Measurements from ENCODE around the gene KLHL29. TPM values are rescaled to one million over a fixed set of nuclear protein-coding genes. Genes with fewer than 3 reads are reported as not detected.
A peak's percentile ranks its signal among the peaks of the same experiment; 100 is the strongest.

The KLHL29 gene
- polyA plus RNA-seq, 3 donors, result 11.8 to 16.7 (median 15.2) TPM

GRCh38 chr2:23508066-23508390, 123.0 kb downstream of the KLHL29 start:
- DNase-seq, result no peak

- no peak for DNase-seq
These were observed 124.1 kb downstream of the KLHL29 start for GRCh38 chr2:23509103-23509502.

- no peak for DNase-seq
These were observed 124.8 kb downstream of the KLHL29 start for GRCh38 chr2:23509596-23510292.

DNA sequence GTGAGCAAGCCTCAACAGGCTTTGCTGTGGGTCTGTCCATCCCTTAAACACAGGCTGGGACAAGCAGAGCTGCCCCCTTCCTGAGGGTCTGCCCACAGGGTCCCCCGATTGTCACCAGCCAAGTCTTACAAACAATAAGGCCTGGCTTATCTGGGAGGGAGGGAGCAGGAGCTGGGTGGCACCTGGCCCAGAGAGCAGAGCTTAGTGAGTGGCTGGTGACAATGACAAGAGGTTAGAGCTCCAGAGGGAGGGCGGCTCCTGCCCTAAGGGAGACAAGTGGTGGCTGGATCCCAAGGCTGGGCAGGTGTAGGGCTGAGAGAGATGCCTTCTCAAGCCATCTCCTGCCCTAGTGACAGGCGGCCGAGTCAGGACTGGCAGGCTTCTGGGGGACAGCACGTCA, 125.5 kb downstream of the KLHL29 start:
- DNase-seq, result no peak

- no peak for DNase-seq
These were observed 127.8 kb downstream of the KLHL29 start for GRCh38 chr2:23512778-23513177.

DNA sequence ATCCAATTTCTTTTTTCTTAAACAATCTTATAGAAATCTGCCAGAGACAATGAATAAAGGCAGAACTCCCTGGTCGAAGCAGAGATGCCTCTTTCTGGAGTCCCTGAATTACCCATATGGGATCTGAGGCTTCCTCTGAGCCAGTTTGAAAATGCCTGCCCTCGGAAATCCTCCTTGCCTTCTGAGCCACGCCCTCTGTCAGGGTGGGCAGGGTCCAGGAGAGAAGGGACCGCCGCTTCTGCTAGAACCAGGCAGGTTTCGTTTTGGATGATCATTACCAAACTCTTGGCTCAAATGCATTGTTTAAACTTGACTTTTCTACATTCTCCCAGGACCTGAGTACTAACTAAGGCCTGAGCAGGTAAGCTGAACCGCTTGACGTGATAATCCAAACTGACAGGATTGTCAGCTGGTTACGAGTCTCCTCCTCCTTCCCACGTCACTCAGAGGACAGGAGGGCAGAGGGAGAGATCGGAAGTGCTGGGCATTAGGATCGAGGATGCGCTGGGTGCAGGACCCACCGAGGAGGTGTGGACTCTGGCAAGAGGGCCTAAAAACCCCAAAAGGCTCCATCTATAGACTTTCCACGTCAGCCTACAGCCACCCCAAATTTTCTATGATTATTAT, 128.4 kb downstream of the KLHL29 start:
- no peak for DNase-seq

- DNase-seq, result no peak
These were observed 129.2 kb downstream of the KLHL29 start for GRCh38 chr2:23513872-23514793.

DNA sequence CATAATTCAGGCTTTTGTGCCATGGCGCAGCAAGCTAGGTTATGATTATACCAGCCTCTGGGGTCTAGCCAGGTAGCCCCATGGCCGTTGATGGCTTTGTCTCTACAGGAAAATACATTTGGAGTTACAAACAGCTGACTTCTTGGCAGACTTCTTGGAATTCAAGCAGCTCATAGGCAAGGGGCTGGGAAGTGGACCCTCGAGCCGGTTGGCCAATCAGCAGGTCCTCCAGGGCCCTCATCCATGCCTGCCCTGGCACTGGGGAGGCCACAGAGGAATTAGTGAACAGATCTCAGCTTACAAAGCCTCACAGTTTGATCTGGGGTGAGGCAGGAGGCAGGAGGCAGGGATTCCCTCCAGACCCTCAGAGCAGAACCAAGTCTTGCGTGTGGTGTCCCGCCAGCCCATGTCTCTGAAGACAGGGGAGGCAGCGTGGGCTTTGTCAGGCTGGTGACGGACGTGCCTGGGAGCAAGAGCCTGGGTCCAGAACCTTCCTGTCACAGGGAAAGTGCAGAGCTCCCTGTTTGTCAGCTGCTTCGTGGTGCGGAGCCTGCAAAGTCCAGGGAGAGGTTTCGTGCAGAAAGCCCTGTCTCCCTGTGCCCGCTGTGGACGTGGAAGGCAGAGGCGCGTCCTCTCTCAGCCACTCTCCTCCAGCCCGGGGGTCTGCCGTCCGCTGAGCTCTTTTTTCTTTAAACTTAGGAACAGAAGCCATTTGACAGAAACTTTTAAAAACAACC, 131.7 kb downstream of the KLHL29 start:
- DNase-seq, result no peak

DNA sequence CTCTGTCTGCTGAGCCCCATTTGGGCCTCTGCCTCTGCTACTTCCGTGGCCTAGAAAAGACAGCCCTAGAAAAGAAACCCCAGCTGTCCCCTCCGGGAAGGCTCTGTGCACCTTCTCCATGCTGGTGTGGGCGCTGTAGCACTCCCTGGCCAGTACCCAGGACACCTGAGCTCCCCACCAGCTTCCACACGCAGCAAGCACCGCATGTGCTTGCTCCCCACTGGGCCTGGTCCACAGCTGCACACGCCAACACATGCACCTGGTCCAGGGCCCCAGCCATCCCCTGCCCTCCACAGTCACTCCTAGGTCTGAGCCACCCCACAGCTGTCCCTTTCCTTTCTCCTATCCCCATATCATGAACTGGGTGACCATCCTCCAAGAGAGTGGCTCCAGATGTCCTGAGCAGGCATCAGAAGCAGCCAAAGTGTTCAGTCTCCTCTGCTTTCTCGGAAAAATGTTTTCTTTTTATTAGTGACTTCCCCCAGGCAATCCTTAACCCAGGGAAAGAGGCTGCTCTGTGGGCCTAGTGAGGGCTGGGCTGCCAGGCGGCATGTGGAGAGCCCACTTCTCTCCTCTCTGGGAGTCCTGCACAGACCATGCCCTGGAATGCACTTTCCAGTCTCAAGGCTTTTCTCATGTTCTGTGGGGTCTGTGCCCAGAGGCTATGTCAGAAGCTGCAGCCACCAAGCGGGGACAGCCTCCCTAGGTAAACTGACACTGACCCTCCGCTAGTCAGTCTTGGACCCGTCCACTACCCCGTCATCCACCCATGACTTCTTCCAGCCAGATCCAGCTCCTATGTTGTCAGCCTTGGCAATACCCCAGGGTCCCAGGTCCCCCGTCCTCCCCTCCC, 133.7 kb downstream of the KLHL29 start:
- no peak for DNase-seq

DNA sequence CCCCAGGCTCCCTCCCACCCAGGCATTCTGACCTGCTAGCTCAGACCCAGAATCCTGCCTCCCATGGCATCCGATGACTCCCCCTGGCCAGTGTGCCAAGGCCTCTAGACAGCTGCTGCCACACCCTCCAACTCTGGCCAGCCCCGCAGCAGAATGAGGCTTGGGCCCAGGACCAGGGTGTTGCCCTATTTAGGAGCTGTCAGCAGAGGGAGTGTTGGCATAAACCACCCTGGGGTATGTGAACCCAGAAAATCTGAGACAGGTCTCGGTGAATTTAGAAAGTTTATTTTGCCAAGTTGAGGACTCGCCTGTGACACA, 134.3 kb downstream of the KLHL29 start:
- DNase-seq, result no peak

DNA sequence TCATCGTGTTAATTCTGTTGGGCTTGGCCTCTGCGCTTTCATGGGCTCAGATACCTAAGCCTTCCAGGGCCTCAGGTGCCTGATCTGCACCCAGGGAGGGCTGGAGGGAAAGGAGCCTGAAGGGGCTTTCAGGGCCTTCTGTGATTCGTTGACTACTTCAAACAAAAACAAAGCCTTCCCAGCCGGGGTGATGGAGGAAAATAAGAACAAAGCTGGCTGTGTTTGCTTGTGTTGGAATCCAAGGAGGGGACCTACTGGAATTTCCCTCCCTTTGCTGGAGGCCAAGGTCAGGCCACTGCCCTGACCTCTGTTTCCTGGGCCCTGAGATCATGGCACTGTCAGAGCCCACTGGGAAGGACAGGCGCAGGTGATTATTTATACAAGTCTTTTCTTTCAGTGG, 135.3 kb downstream of the KLHL29 start:
- no peak for DNase-seq

- DNase-seq, result no peak
These were observed 136.1 kb downstream of the KLHL29 start for GRCh38 chr2:23521060-23521459.

DNA sequence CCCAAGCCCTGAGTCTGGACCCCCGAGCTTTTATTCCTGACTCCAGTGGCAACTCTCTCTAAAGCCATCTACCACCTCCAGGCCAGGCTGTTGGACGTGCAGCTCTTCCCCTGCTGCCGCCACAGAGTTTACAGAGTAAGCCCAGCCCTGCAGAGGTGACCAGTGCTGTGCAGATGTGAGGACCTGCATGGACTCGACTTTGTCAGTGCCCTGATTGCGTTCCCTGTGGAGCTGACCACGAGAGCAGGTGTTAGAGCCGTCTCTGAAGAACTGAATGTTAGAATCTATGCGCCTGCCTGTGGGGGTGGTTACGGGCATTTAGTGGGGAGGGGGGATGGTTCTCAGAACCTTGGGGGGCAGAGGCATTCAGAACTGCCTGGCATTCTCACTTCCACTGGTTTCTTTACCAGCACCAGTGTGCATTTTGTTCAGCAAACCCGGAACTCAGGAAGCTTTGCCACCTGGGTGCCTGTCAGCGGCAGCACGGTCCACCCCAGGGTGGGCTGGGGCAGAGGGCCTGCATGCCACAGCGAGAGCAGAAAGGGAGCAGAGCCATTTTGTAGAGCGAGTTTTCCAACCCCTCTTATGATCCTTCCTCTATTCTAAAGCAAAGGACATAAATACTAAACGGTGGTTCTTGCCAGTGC, 137.9 kb downstream of the KLHL29 start:
- DNase-seq, result no peak

- no peak for DNase-seq
These were observed 138.6 kb downstream of the KLHL29 start for GRCh38 chr2:23523373-23524260.

DNA sequence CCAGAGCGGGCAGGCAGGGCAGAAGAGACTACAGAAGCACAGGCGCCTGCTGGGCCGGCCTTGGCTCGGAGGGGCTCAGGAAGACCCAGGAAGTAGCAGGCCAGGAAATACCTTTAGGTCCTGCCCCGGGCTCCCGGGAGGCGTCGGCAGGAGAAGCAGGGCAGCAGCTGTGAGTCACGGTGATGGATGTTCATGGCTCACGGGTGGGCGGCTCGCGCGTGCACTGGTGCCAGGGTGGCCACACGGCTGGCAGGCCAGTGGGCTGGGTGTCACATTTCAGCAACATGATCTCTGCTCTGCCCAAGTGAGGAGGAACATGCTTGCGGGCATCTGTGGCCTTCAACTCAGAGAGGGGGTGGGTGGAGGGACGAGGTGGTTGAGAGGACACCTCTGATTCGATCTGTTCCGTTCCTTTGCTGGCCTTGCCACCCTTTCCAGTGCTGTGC, 139.3 kb downstream of the KLHL29 start:
- DNase-seq, result peak; percentile 73

DNA sequence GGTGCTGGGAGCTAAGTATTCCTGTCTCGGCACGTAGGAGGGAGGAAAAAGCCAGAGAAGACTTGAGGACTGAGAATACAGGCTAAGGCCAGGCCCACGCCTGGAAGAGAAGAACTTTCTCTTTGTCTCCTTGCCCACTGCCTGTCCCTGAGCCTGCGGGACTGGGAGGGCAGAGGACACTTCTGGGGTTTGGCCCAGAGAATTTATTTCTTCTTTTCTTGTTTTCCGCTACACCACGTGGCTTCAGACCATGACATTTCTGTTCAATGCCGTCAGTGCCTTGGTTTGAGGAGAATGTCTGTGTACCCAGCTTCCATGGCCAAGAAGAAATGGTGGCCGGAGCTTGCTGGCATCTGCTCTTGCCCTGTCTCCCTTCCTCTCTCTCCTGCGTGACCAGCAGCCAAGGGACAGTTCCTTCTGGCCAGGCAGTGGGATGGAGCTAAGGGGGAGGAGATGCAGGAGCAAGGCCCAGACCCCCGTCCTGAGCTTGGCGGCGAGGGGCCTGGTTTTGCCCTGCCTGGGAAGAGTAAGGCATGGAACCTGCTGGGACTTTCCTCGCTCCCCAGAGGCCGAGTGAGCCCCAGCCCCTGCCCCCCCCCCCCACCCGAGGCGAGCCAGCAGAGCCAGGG, 140.3 kb downstream of the KLHL29 start:
- DNase-seq, result no peak

GRCh38 chr2:23526114-23526513, 141.1 kb downstream of the KLHL29 start:
- DNase-seq, result no peak

DNA sequence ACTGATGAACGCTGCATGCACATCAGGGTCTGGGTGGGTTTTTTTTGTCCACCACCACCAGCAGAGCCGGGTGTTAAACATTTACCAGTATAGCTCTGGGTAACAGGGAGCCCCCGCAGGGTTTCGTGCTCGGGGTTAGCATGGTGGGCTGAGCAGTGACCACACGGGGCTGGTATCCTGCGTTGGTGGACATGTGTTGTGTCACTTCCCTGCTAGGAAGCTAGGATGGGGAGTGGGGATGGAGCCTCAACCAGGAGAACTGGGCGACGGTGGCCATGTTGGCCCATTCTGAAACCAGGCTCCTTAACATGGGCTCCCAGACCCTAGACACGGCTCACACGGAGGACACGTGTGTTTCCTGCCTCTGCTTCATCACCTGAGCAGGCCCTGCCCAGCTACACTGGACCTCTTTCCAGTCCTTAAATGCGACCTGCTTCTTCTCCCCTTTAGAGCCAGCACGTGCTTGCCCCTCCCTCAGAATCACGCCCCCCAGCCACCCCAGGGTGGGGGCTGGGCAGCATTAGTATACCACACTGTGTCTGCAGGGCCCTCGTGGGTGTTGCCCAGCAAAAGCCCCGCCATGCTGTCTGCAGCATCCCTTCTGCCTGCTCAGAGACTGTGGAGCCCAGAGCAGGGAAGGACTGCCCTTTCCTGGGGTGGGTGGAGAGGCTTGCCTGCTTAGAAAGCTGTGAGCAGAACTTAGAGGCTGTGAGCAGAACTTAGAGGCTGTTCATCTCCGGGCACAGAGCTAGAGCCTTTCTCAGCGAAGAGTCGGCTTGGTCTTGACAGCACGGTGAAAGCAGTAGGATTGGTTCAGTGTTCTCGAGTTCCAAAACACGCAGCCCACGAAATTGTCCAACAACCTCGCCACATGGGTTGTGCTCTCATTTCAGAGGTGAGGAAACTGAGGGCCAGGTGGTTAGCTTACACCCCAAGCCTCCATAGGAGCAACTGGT, 142.1 kb downstream of the KLHL29 start:
- DNase-seq, result no peak

All from renal pelvis (tissue), 4 donors.